ENCODE results near the gene COL4A2.

GRCh38 chr13:110435331-110435730 lies 128.2 kb downstream of the COL4A2 start:
- TF ChIP-seq CTCF (IDR thresholded peaks at IDR 0.05): no peak
- TF ChIP-seq EZH2 (IDR thresholded peaks at IDR 0.05; ENCODE audit: borderline replicate concordance, insufficient read depth, low read depth, low read length, poor library complexity, severe bottlenecking): no peak

Measured in B cell (primary cell).